Stimulated activated CD8-positive, alpha-beta memory T cell treated with anti-CD3 and anti-CD28 coated beads, Interleukin-4, amount 100 ng/mL, for 1 hour (primary cell): ENCODE data around the gene TUBB4A.

ENCODE experiments used
- DNase-seq, 2 donors: peaks; one replicate each; pipeline ENCODE4 v3.0.0-alpha.2; 2020; ENCODE audit warnings: low read depth in 2 of 2, low spot score in 1 of 2

The TUBB4A gene

DNA sequence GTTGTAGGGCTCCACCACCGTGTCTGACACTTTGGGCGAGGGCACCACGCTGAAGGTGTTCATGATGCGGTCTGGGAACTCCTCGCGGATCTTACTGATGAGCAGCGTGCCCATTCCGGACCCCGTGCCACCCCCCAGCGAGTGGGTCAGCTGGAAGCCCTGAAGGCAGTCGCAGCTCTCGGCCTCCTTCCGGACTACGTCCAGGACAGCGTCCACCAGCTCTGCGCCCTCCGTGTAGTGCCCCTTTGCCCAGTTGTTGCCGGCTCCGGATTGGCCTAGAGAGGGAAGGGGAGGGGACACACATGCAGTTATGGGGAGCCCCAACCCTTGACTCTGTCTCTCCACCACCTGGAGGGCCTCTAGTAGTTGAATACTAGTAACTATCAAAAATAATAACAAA is 6.2 kb downstream of the TUBB4A start:
- DNase-seq: no peak

DNA sequence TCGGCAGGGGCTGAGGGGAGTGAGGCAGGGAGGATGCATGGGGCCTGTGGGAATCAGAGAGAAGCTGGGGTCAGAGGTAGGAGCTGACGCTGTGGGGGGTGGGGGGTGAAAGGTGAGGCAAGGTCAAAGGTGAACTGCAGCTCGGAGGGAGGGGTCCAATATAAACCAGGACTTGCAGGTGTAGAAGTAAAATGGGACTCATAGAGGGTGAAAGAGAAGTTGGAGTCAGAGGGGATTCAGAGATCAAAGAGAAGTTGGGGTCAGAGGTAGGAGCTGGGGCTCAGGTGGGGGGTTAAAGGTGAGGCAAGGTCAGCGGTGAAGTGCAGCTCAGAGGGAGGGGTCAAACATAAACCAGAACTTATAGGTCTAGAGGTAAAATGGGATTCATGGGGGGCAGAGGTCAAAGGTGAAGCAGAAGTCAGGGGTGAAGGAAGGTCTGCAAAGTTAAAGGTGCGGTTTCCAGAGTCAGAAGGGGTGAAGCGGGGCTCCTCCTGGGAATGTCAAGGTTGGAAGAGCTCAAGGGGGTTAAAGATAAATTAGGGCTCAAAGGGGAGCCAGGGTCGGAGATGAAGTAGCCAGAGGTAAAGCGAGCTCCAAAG is 7.6 kb downstream of the TUBB4A start:
- DNase-seq: no peak

DNA sequence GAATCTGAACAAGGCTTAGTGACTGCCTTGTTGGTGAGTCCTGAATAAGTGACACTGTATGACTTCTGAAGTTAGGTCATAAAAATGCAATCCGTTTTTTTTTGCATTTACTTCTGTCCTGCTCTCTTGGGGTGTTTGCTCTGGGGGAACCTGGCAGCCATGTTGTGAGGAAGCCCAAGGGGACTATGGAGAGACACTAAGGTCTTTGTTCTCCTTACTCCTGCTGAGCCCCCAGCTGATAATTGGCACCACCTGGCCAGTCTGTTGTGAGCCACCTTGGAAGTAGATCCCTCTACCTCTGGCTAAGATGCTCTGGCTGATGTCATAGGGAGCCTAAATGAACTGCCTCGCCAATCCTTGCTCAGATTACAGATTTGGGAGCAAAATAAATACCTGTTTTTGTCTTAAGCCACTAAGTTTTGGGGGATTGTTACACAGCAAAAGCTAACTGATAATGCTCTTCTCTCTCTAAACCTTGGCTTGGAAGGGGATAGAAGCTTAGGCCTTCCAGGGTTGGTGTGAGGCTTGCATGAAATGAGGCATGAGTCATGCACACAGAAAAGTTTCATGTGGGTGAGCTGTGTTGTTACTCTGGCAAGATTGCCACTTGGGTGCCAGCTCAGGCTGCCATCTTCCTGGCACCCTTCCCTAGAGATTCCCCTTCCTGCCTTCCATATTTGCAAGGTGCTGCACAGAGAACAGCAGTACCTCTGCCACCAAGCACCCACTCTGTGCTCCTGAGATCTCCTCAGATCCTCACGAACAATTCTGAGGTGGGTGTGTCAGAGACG is 10.1 kb downstream of the TUBB4A start:
- DNase-seq: no peak

DNA sequence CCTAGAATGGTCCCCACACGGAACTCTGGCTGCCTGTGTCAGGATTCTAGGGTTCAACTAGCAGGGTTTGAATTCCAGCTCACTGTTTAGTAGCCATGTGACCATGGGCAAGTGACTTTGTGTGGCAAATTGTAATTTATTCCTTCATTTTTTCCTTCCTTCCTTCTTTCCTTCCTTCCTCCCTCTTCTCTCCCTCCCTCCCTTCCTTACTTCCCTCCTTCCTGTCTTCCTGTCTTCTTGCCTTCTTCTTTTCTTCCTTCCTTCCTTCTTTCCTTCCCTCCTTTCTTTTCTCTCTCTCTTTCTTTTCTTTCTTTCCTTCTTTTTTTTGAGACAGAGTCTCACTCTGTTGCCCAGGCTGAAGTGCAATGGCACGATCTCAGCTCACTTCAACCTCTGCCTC is 12.0 kb downstream of the TUBB4A start:
- no peak for DNase-seq

DNA sequence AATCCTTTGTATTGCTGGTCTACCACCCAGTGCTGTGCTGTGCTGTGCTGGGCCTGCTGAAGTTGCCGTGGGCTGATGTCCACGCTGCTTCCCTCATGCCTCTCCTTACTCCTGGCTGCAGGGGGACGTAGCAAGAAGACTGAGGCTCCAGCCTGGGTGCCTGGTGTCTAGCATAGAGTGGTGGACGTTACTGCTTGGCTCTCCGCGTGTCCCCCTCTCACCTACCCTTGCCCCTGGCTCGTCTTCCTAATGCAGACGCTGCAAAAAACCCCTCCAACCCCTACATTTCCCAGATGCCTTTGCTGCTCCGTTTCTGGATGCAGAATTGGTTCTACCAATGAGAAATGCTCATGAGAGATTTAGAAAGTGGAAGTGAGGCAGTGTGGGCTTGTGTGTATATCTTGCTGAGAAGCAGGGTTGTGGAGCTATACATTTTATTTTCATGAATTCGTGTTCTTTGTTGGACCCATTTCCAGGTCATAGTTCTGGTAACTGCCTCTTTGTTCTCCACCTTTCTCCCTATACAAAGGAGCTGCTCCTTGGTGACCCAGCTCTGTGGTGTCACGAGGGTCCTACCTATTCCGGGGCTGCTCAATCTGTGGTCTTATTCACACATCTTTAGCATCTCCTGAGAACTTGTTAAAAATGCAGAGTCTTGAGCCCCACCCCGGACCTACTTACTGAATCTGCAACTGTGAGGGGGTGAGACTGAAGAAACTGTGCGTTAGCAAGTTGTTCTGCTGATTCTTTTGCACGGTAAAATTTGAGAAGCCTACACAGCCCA is 12.6 kb downstream of the TUBB4A start:
- DNase-seq: no peak

- no peak for DNase-seq
Observed at GRCh38 chr19:6484831-6485230, 17.3 kb downstream of the TUBB4A start.

DNA sequence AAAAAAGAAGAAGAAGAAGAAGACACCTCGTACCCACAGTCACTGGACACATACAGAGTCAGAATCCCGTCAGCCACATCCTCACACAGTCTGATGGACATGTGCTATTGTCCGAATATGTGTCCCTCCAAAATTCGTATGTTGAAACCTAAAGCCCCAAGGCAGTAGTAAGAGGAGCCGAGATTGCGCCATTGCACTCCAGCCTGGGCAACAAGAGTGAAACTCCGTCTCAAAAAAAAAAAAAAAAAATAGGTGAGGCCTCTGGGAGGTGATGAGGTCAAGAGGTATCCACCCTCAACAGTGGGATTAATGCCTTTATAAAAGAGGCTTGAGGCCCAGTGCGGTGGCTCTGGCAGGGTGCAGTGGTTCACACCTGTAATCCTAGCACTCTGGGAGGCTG is 17.9 kb downstream of the TUBB4A start:
- DNase-seq: no peak

DNA sequence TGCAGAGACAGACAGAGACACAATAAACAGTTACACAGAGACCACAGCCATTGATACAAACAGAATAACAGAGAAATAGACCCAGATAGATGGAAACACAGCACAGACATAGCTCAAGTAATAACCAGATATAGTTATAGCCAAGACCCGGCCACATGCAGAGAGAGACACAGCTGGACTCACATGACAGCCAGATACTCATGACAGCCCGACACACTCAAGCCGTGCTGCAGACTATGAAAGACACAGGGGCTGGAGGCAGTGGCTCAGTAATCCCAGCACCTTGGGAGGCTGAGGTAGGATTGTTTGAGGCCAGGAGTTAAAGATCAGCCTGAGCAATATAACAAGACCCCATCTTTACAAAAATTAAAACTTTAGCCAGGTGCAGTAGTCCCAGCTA is 18.9 kb downstream of the TUBB4A start:
- DNase-seq: no peak

GRCh38 chr19:6482343-6482686 is 19.8 kb downstream of the TUBB4A start:
- DNase-seq: no peak

DNA sequence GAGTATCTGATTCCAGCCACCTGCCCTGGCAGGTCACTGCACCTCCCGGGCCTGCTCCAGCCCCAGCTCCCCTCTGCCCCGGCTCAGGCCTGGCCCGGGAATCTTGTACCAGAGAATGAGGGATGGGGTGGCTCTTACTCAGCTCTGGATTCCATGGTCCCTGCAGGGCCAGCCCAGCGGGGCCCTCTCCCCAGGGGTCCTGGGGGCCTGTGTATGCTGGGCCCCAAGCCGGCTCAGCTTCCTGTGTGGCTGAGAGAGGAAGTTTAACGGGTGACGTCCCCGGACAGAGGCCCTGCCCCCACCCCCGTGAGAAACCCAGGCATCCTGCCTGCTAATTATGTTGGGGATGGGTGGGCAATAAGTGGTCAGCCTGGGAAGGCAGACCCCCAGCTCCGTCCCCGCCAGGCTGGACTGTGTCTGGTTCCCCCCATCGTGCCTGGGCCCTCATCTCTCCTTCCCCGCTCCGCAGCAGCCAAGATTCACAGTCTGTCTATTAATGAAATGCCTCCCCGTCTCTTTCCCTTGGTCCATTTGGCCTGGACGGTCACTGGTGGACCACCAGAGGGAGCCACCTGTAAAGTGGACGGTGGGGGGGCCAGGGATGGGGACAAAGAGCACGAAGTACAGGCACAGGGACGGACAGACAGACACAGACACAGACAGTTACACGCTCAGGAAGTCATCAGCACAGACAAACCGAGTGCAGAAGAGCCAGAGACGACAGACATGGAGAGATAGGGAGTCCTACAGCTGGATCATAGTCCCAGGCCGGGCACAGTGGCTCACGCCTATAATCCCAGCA is 20.4 kb downstream of the TUBB4A start, which contains the start of gene DENND1C:
Gene DENND1C (minus strand): TSS at position 247 of the 802 bp plus-strand sequence. CDS start 92 bp downstream, at position 155.
- DNase-seq: peak in 1 of 2 donors; percentile 41

DNA sequence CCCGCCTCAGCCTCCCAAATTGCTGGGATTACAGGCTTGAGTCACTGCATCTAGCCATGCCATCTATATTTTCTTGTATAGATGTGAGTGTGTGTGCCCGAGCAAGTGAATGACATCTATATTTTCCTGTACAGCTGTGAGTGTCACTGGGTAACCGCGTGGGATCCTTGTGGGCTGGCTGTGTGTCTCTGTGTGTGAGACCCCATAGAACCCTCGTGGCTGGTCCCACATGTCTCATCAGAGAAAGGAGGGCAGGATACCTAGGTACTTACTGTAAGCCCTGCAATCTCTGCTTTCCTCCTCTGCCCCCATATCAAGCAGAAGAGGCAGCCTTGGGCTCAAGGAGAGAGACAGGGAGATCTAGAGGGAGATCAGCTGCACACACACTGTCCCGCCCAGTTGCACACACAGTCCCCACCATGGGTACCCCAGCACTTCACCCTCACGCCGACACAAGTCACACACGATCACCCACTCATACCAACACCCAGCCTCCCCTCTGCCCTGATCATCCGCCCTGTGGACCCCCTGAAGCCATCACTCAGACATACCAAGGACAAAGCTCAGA is 21.2 kb downstream of the TUBB4A start:
- no peak for DNase-seq

DNA sequence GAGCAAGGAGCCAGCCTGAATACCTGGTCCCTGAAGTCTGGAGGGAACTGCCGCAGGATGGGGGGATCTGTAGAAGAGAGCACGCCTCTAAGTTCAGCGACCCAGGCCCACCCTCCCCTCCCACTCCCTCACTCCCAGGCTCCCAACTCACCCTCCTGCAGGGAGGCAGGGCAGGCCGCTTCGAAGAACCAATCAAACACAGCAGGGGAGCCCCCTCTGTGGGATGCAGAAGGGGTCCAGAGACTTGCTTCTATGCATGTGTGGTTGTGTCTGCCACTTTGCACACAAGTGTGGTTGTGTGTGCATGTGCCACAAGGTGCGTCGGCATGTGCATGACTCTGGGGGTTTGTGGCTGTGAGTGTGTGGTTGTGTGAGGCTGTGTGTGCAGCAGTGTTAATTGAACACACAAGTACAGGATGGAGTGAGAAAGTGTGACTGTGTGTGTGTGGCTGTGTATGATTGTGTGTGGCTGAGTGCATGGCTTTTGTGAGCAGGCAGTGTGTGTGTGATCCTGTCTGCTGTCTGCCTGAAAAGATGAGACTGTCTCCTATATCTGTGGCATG is 22.2 kb downstream of the TUBB4A start:
- DNase-seq: no peak

DNA sequence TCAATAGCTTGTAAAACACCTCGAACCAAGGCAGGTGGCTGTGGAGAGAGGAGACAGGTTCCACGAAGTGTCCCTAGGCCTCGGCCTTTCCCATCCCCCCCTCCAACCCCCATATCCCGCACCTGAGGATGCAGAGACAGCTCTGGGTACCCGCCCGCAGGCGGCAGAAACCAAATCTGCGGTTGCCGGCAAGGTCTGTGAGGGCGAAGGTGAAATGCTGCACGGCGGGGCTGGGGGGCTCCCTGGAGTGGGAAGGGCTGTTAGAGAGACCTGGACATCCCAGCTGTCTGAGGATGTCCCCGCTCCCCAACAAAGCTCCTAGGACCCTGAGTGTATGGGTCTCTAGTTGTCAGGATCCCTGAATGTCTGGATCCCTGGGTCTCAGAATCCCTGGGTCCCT is 23.3 kb downstream of the TUBB4A start:
- no peak for DNase-seq

GRCh38 chr19:6476896-6477431 is 25.1 kb downstream of the TUBB4A start:
- no peak for DNase-seq

- peak in 1 of 2 donors; percentile 36 for DNase-seq
Observed at GRCh38 chr19:6476155-6476895, 25.8 kb downstream of the TUBB4A start.

DNA sequence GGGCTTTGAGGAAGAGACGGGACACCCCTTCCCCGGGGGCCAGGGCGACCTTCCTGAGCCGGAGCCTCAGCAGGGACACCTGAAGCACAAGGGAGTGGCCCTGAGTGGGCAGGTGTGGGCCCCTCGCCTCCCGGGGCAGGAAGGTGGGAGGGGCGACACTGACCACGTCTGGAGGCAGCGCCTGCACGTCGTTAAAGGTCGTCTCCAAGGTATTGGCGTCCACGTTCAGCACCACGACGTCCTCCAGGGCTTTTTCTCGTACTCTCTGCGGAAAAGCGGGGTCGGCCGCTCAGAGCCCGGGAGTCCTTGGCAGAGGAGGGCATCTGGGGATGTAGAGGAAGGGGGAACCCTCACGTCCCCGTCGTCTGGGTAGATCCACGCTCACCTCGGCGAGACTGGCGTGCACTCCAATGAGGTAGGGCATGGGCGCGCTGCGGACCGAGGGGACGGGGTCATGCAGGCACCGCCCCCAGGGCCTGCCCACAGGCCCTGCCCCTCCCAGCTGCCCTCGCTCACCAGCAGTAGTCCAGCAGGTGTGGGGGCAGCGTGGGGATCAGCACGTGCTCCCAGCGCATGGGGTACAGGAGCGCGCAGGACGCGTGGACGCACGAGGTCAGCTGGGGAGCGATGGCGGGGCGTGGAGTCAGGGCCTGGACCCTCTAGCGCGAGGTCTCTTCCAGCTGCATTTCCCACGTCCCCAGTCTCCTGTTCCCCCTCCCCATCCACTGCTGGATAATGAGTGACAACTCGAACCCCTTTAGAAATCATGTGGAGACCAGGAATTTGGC is 26.6 kb downstream of the TUBB4A start:
- no peak for DNase-seq

GRCh38 chr19:6473647-6474046 is 28.5 kb downstream of the TUBB4A start:
- DNase-seq: no peak

DNA sequence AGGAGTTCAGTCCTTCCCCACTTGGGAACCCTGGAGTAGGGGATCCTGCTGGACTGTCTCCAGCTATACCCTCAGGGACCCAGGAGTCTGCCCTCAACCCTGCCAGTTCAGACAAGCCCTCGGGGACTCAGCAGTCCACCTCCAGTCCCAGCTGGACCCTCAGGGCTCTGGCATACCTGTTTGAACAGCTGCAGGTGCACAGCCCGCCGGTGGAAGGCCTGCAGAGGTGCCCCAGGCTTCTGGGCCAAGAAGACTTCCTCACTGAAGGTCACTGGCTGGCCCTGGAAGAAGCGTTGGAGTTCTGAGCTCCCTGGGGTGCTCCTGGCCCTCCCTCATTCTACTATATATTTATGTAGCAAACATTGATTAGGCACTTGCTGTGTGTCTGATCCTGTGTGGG is 29.4 kb downstream of the TUBB4A start:
- no peak for DNase-seq

DNA sequence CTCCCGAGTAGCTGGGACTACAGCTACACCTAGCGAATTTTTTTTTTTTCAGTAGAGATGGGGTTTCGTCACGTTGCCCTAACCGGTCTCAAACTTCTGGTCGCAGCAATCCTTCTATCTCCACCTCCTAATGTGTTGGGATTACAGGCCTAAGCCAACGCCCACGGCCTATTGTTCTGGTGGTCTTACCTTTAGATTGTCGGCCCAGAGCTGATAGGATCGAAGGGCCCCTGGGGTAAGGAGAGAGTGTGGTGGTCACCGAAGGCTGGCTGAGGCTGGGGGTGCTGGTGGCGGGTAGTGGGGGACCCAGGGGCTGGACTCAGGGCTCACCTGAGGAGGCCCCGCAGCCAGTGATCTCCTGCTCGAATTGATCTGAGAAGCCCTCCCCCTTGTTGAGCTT is 31.0 kb downstream of the TUBB4A start:
- no peak for DNase-seq
